Activated T-cell treated with anti-CD3 and anti-CD28 coated beads, Interleukin-2, amount 50 U/mL, for 24 hours (primary cell): Measurements from ENCODE around the gene NET1.

Experiments
- DNase-seq: peaks from one replicate; pipeline ENCODE4 v3.0.0-alpha.2; 2020
- H3K27ac Mint-ChIP-seq: 2 replicates; pipeline ENCODE4 v1.8.0; 2020; ENCODE audit warnings: mild to moderate bottlenecking, mixed read lengths
- H3K27me3 Mint-ChIP-seq: 2 replicates; pipeline ENCODE4 v1.8.0; 2020; ENCODE audit warnings: mixed read lengths
- H3K36me3 Mint-ChIP-seq: 2 replicates; pipeline ENCODE4 v1.8.0; 2020; ENCODE audit warnings: low read depth, mixed read lengths
- H3K4me1 Mint-ChIP-seq: 2 replicates; pipeline ENCODE4 v1.8.0; 2020; ENCODE audit warnings: low read depth, mixed read lengths
- H3K4me3 Mint-ChIP-seq: 2 replicates; pipeline ENCODE4 v1.8.0; 2020; ENCODE audit warnings: mild to moderate bottlenecking, moderate library complexity, mixed read lengths
- H3K9me3 Mint-ChIP-seq: 2 replicates; pipeline ENCODE4 v1.8.0; 2020; ENCODE audit warnings: mixed read lengths

Gene NET1

GRCh38 chr10:5488272-5489161 lies 76.2 kb downstream of the NET1 start:
- no peaks in the 10 kb centered on the region for H3K27me3 Mint-ChIP-seq
- no peaks in the 10 kb centered on the region for H3K36me3 Mint-ChIP-seq
- H3K9me3 Mint-ChIP-seq = peaks cover 7% of the 10 kb centered on the region
- peaks cover 4% of the 10 kb centered on the region for H3K4me1 Mint-ChIP-seq
- H3K27ac Mint-ChIP-seq = no peak overlapping the region
- no peak for DNase-seq
- no peak overlapping the region for H3K4me3 Mint-ChIP-seq

DNA sequence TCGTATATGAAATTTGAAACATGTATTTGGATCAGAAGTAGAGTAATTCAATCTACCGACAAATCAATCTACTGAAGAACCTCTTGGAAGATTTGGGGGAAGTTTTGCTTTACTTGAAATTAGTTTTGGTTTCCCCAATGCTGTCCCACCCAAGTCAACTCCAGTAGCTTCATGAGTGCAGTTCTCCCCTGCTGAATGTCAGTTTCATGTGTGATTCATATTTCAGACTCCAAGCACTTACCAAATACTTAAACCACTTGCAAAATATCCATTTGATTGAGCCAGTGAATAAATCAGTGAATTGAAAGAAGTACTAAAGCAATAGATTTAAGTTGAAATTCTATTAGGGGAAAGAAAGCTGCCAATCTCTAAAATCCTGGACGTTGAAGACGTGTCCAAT lies 77.7 kb downstream of the NET1 start:
- H3K9me3 Mint-ChIP-seq = peaks cover 7% of the 10 kb centered on the region
- no peak overlapping the region for H3K27ac Mint-ChIP-seq
- DNase-seq = no peak
- H3K4me1 Mint-ChIP-seq = peaks cover 4% of the 10 kb centered on the region
- H3K27me3 Mint-ChIP-seq = no peaks in the 10 kb centered on the region
- no peak overlapping the region for H3K4me3 Mint-ChIP-seq
- no peaks in the 10 kb centered on the region for H3K36me3 Mint-ChIP-seq

- Mint-ChIP-seq H3K4me3 (no peak overlapping the region), H3K9me3 (peaks cover 7% of the 10 kb centered on the region), H3K4me1 (peaks cover 4% of the 10 kb centered on the region), H3K36me3 (no peaks in the 10 kb centered on the region), H3K27ac (no peak overlapping the region), H3K27me3 (no peaks in the 10 kb centered on the region)
- DNase-seq = no peak
Observed at GRCh38 chr10:5490698-5491464, 78.5 kb downstream of the NET1 start.

GRCh38 chr10:5491477-5491876 lies 79.1 kb downstream of the NET1 start:
- H3K27me3 Mint-ChIP-seq = no peaks in the 10 kb centered on the region
- H3K4me3 Mint-ChIP-seq = no peak overlapping the region
- no peak overlapping the region for H3K27ac Mint-ChIP-seq
- H3K36me3 Mint-ChIP-seq = no peaks in the 10 kb centered on the region
- DNase-seq = no peak
- peaks cover 7% of the 10 kb centered on the region for H3K9me3 Mint-ChIP-seq
- peaks cover 4% of the 10 kb centered on the region for H3K4me1 Mint-ChIP-seq

GRCh38 chr10:5492322-5492855 lies 80.0 kb downstream of the NET1 start:
- Mint-ChIP-seq H3K4me1 (peaks cover 4% of the 10 kb centered on the region), H3K9me3 (peaks cover 7% of the 10 kb centered on the region), H3K27me3 (no peaks in the 10 kb centered on the region), H3K36me3 (no peaks in the 10 kb centered on the region), H3K4me3 (no peak overlapping the region), H3K27ac (no peak overlapping the region)
- no peak for DNase-seq

GRCh38 chr10:5492929-5493576 lies 80.7 kb downstream of the NET1 start:
- Mint-ChIP-seq H3K27ac (no peak overlapping the region), H3K27me3 (no peaks in the 10 kb centered on the region), H3K36me3 (no peaks in the 10 kb centered on the region), H3K4me1 (peaks cover 4% of the 10 kb centered on the region), H3K9me3 (peaks cover 7% of the 10 kb centered on the region), H3K4me3 (no peak overlapping the region)
- DNase-seq = no peak

DNA sequence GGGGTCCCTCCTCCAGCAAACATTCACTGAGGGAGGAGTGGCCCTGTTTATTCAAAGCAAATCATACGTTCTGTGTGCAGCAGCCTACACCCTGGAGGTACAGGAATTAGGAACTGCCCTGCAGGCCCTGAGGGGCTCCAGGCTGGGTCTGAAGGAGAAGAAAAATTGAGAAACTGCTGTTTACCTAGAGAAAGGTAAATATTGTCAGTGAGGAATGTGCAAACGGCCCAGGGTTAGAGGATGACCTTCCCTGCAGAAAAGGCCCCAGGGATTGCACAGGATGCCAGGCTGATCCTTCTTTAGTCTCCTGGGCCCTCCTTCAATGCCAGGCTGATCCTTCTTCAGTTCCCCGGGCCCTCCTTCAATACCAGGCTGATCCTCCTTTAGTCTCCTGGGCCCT lies 81.3 kb downstream of the NET1 start:
- no peaks in the 10 kb centered on the region for H3K36me3 Mint-ChIP-seq
- peaks cover 7% of the 10 kb centered on the region for H3K9me3 Mint-ChIP-seq
- no peak overlapping the region for H3K4me3 Mint-ChIP-seq
- DNase-seq = no peak
- no peak overlapping the region for H3K27ac Mint-ChIP-seq
- H3K27me3 Mint-ChIP-seq = no peaks in the 10 kb centered on the region
- peaks cover 4% of the 10 kb centered on the region for H3K4me1 Mint-ChIP-seq

GRCh38 chr10:5494611-5495010 lies 82.3 kb downstream of the NET1 start:
- Mint-ChIP-seq H3K4me1 (peaks cover 4% of the 10 kb centered on the region), H3K9me3 (peaks cover 7% of the 10 kb centered on the region), H3K27ac (no peak overlapping the region), H3K27me3 (no peaks in the 10 kb centered on the region), H3K4me3 (no peak overlapping the region), H3K36me3 (no peaks in the 10 kb centered on the region)
- DNase-seq = no peak

DNA sequence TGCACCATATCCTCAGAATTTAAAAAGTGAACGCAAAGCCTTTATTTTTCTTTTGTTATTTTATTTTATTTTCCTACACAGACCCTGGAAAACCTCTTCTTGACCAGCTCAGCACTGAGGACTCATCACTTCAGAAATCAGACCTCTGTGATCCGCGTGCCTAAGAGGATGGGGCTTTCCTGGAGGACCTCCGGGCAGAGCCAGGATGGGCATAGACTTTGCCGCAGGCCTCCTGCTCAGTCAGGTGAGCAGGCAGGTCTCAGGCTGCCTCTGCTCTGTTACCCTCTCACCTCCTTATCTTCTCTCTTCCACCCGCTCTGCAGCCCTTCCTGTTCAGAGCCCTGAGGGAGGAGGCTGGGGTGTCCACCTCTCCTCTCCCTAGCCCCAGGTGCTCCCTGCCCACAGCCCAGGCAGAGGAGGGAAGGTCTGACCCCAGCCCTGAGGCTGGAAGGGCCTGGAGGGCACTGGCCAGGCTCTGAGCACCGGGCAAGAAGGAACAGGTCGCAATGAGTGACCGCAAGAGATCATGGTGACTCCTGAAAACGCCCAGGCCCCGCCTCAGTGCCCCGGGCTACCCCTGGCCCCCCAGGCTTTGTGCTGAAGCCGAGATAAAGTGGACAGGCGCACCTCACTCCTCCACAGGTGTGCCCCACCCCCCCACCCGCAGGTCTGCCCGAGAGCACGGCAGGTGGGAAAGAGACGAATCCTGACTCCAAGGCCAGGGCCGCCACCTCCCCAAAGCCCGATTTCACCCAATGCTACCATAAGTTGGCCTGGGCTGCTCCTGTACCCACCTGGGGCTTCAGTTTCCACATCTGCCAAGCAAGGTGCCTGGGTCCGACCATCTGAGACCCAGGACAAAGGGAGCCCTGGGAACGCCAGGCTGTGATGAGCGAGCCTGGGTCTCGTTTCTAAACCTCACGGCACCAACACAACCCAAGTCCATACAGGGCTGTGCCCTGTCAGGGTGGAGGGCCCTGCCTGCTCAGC lies 84.2 kb downstream of the NET1 start:
- Mint-ChIP-seq H3K4me1 (no peaks in the 10 kb centered on the region), H3K4me3 (no peak overlapping the region), H3K9me3 (peaks cover 7% of the 10 kb centered on the region), H3K27ac (no peak overlapping the region), H3K27me3 (no peaks in the 10 kb centered on the region), H3K36me3 (no peaks in the 10 kb centered on the region)
- DNase-seq = no peak

GRCh38 chr10:5497289-5497688 lies 84.9 kb downstream of the NET1 start:
- Mint-ChIP-seq H3K4me1 (no peaks in the 10 kb centered on the region), H3K27me3 (no peaks in the 10 kb centered on the region), H3K9me3 (peaks cover 3% of the 10 kb centered on the region), H3K4me3 (no peak overlapping the region), H3K36me3 (no peaks in the 10 kb centered on the region), H3K27ac (no peak overlapping the region)
- DNase-seq = no peak

GRCh38 chr10:5497948-5498730 lies 85.8 kb downstream of the NET1 start:
- Mint-ChIP-seq H3K9me3 (no peaks in the 10 kb centered on the region), H3K4me1 (no peaks in the 10 kb centered on the region), H3K27me3 (peaks cover 5% of the 10 kb centered on the region), H3K36me3 (no peaks in the 10 kb centered on the region), H3K4me3 (no peak overlapping the region), H3K27ac (no peak overlapping the region)
- DNase-seq = no peak

DNA sequence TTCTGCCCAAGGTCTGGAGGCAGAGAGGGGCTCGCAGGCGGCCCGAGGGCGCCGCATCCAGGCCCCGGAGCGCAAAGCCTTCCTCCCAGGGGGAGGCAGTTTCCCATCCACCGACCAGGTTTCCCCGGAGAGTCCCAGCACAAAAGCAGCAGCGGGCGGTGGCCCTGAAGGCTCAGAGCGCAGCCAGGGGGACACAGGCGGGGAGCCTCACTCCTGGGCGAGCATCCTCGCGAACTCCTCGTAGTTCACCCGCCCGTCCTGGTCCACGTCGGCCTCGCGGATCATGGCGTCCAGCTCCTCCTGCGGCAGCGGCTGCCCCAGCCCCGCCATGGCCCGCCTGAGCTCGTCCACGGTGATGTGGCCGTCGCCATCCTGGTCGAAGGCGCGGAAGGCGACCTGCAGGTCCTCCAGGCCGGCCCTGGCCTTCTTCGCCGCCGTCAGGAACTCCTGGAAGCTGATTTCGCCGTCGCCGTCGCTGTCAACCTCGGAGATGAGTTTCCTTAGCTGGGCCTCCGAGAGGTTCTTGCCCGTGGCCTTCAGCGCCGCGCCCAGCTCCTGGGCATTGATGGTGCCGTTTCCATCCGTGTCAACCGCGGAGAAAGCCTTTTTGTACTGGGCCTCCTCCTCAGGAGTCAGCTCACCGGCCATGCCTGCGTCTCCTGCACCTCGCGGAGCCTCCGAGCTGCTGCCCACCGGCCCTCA lies 86.6 kb downstream of the NET1 start:
- no peak overlapping the region for H3K4me3 Mint-ChIP-seq
- H3K9me3 Mint-ChIP-seq = no peaks in the 10 kb centered on the region
- H3K27ac Mint-ChIP-seq = no peak overlapping the region
- no peaks in the 10 kb centered on the region for H3K4me1 Mint-ChIP-seq
- no peak for DNase-seq
- H3K27me3 Mint-ChIP-seq = peaks cover 6% of the 10 kb centered on the region
- no peaks in the 10 kb centered on the region for H3K36me3 Mint-ChIP-seq
